SK-N-SH (cell line): ENCODE measurements around the gene MAP2K4. TPM values are rescaled to one million over a fixed set of nuclear protein-coding genes. Genes with fewer than 3 reads are reported as not detected.

Experiments used
- CTCF ChIA-PET: fragments of 300-600, 350-600 bp; formaldehyde crosslinking; extraction: SDS; loops from one replicate; lab custom pipeline; 2021; lab: Yijun Ruan, JAX
- POLR2A ChIA-PET: fragments of 350-600 bp; sonication (Branson Sonifier 250); formaldehyde crosslinking; extraction: SDS; loops from one replicate; lab custom pipeline; 2020; ENCODE audit warnings: antibody characterized with exemption, inconsistent platforms; lab: Yijun Ruan, JAX
- DNase-seq: peaks from one replicate; pipeline ENCODE4 v3.0.0; 2012
- H2AFZ ChIP-seq: fragments of 200-600 bp; sonication (generic); 2 replicates; pipeline ENCODE4 v1.8.1; 2016; ENCODE audit warnings: antibody characterized with exemption, mild to moderate bottlenecking, low read depth
- H3F3A ChIP-seq: fragments of 200-600 bp; sonication (generic); replicated peaks from 2 replicates; pipeline ENCODE3; 2016; ENCODE audit warnings: antibody characterized with exemption, mild to moderate bottlenecking; ENCODE audit not compliant: insufficient read depth
- H3K27ac ChIP-seq, 2 experiments: fragments of 200-500 bp in 1 of 2; fragments of 200-600 bp in 1 of 2; sonication (Bioruptor generic) in 1 of 2; sonication (generic), shearing (Covaris generic) in 1 of 2; 2 replicates each; pipeline versions ENCODE4 v1.5.1 to v1.6.1; 2014 to 2016; ENCODE audit warnings: low read depth in 2 of 2, inconsistent platforms in 1 of 2, low read length in 1 of 2, mild to moderate bottlenecking in 1 of 2, mixed read lengths in 1 of 2
- H3K27me3 ChIP-seq: fragments of 200-600 bp; sonication (generic), shearing (Covaris generic); 2 replicates; pipeline ENCODE4 v1.6.1; 2016; ENCODE audit warnings: mixed run types; ENCODE audit not compliant: insufficient read depth
- H3K36me3 ChIP-seq, 2 experiments: fragments of 200-500 bp in 1 of 2; fragments of 200-600 bp in 1 of 2; sonication (Bioruptor generic) in 1 of 2; sonication (generic) in 1 of 2; replicated peaks in 1 of 2; 2 replicates each; pipeline versions ENCODE3 to v1.5.1; 2014 to 2016; ENCODE audit warnings: low read length in 1 of 2, mild to moderate bottlenecking in 1 of 2; ENCODE audit not compliant: insufficient read depth in 2 of 2, control insufficient read depth in 1 of 2
- H3K4me1 ChIP-seq, 2 experiments: fragments of 200-500 bp in 1 of 2; fragments of 200-600 bp in 1 of 2; sonication (Bioruptor generic) in 1 of 2; sonication (generic), shearing (Covaris generic) in 1 of 2; 2 replicates each; pipeline versions ENCODE4 v1.5.1 to v1.6.1; 2014 to 2016; ENCODE audit warnings: low read depth in 1 of 2, low read length in 1 of 2, mixed run types in 1 of 2; ENCODE audit not compliant: insufficient read depth in 2 of 2, control insufficient read depth in 1 of 2
- H3K4me2 ChIP-seq: fragments of 200-600 bp; sonication (generic), shearing (Covaris generic); 2 replicates; pipeline ENCODE4 v1.6.1; 2017; ENCODE audit warnings: mixed run types
- H3K4me3 ChIP-seq, 2 experiments: fragments of 200-500 bp in 1 of 2; fragments of 200-600 bp in 1 of 2; sonication (Bioruptor generic) in 1 of 2; sonication (generic), shearing (Covaris generic) in 1 of 2; 2 replicates each; pipeline versions ENCODE4 v1.5.1 to v1.8.1; 2014 to 2016; ENCODE audit warnings: low read depth in 2 of 2, inconsistent platforms in 1 of 2, low read length in 1 of 2, mild to moderate bottlenecking in 1 of 2, mixed read lengths in 1 of 2, moderate library complexity in 1 of 2
- H3K79me2 ChIP-seq: fragments of 200-600 bp; sonication (generic); 2 replicates; pipeline ENCODE4 v1.8.1; 2017; ENCODE audit warnings: mild to moderate bottlenecking; ENCODE audit not compliant: insufficient read depth
- H3K9ac ChIP-seq: fragments of 200-600 bp; sonication (generic); 2 replicates; pipeline ENCODE4 v1.6.1; 2017; ENCODE audit warnings: mixed run types
- H3K9me2 ChIP-seq: fragments of 200-600 bp; sonication (generic); 2 replicates; pipeline ENCODE4 v1.6.1; 2017; ENCODE audit warnings: mixed run types
- H3K9me3 ChIP-seq: fragments of 200-600 bp; sonication (generic); 2 replicates; pipeline ENCODE4 v1.6.1; 2017; ENCODE audit warnings: mixed run types, mild to moderate bottlenecking, moderate library complexity
- H4K20me1 ChIP-seq: fragments of 200-600 bp; sonication (generic); 2 replicates; pipeline ENCODE4 v1.6.1; 2017; ENCODE audit warnings: mild to moderate bottlenecking, mixed run types; ENCODE audit not compliant: insufficient read depth
- EZH2phosphoT487 ChIP-seq: fragments of 200-600 bp; sonication (generic); IDR thresholded peaks from 2 replicates; pipeline ENCODE4 v1.6.1; 2017; ENCODE audit warnings: low read depth, mixed run types, mild to moderate bottlenecking, antibody characterized with exemption, moderate library complexity, borderline replicate concordance
- GABPA ChIP-seq: IDR thresholded peaks from 2 replicates; pipeline ENCODE4 v1.4.0; 2012; ENCODE audit warnings: low read depth, mild to moderate bottlenecking
- MXI1 ChIP-seq: IDR thresholded peaks from 2 replicates; pipeline ENCODE4 v1.6.1; 2012; ENCODE audit warnings: mild to moderate bottlenecking, low read depth, low read length, improper control_type of control experiment
- YY1 ChIP-seq: IDR thresholded peaks from 2 replicates; pipeline ENCODE4 v1.4.0; 2012; ENCODE audit warnings: low read depth, mild to moderate bottlenecking
- polyA plus RNA-seq, 3 experiments: library from polyadenylated mRNA; depleted of rRNA; stranded (reverse); fragments of >200 nt; gene quantifications; 2 replicates each; pipeline ENCODE4 v1.2.3, GENCODE V29; 2012
- TF ChIP-seq, protein P1 (sequence below): IDR thresholded peaks from 2 replicates; pipeline ENCODE4 v1.6.1; 2012; ENCODE audit warnings: mild to moderate bottlenecking, low read depth, low read length, moderate library complexity
- TF ChIP-seq, protein P2 (sequence below): IDR thresholded peaks from 2 replicates; pipeline ENCODE4; 2012
- TF ChIP-seq, protein P3 (sequence below): IDR thresholded peaks from 2 replicates; pipeline ENCODE4 v1.4.0; 2012; ENCODE audit warnings: low read depth, borderline replicate concordance
- TF ChIP-seq, protein P4 (sequence below): IDR thresholded peaks from 2 replicates; pipeline ENCODE4 v1.4.0; 2012; ENCODE audit warnings: low read depth
- TF ChIP-seq, protein P5 (sequence below): fragments of 150-350 bp; IDR thresholded peaks from 2 replicates; pipeline ENCODE4 v1.6.1; 2017; ENCODE audit warnings: antibody characterized with exemption, low read length, low read depth, borderline replicate concordance

The MAP2K4 gene
- polyA plus RNA-seq, 1 of the 3 experiments (the other 2 are of a cell fraction): 10.6 TPM

DNA sequence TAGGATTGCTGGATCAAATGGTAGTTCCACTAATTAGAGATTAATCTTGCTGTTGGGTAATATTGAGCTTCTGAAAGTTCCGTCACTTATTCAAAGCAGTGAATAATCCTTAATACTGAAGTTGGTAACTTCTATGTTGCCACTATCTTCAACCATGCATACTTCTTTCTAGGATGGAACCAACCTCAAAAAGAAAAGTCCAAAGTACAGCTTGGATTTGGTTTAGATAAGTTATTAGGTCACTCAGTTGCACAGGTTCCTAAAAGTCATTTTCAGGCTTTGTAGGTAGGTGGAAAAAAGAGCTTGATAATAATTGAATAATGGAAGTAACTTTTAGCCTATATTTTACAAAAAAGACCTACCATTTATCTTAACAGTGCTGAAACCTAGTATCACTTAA lies 78.7 kb downstream of the MAP2K4 start (continued):
- TF ChIP-seq, protein P1, sequence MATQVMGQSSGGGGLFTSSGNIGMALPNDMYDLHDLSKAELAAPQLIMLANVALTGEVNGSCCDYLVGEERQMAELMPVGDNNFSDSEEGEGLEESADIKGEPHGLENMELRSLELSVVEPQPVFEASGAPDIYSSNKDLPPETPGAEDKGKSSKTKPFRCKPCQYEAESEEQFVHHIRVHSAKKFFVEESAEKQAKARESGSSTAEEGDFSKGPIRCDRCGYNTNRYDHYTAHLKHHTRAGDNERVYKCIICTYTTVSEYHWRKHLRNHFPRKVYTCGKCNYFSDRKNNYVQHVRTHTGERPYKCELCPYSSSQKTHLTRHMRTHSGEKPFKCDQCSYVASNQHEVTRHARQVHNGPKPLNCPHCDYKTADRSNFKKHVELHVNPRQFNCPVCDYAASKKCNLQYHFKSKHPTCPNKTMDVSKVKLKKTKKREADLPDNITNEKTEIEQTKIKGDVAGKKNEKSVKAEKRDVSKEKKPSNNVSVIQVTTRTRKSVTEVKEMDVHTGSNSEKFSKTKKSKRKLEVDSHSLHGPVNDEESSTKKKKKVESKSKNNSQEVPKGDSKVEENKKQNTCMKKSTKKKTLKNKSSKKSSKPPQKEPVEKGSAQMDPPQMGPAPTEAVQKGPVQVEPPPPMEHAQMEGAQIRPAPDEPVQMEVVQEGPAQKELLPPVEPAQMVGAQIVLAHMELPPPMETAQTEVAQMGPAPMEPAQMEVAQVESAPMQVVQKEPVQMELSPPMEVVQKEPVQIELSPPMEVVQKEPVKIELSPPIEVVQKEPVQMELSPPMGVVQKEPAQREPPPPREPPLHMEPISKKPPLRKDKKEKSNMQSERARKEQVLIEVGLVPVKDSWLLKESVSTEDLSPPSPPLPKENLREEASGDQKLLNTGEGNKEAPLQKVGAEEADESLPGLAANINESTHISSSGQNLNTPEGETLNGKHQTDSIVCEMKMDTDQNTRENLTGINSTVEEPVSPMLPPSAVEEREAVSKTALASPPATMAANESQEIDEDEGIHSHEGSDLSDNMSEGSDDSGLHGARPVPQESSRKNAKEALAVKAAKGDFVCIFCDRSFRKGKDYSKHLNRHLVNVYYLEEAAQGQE: no peak
- no peak for TF ChIP-seq GABPA

DNA sequence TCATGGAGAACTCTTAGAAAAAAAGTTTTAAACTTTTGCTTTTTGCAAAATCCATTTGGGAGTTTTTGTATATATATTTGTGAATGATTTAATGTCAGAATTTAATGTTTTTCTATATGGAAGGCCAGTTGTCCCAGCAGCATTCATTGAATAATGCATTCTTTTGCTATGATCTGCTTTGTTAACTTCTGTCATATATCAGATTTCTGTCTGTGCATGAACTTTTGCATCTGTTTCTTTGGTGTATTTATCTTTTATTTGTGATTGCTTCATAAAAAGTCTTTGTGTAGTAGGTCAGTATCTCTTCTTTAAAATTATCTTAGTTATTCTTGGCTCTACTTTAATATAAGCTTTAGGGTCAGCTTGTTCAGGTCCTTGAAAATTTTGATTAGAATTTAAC lies 84.2 kb downstream of the MAP2K4 start:
- Histone ChIP-seq H3K27me3 (no peaks in the 10 kb centered on the region), H3K4me1 (peaks cover 0 to 27% of the 10 kb centered on the region in 2 experiments; a peak in 3 of 4 replicates), H3K9ac (no peak overlapping the region), H3K27ac (no peak overlapping the region), H2AFZ (no peak overlapping the region), H3K9me3 (no peaks in the 10 kb centered on the region), H3K36me3 (peaks cover 9 to 26% of the 10 kb centered on the region in 2 experiments), H3K9me2 (no peaks in the 10 kb centered on the region; the same call in 1 of the 2 replicates), H3K79me2 (peaks cover 22% of the 10 kb centered on the region; the same call in 1 of the 2 replicates), H3F3A (no peaks in the 10 kb centered on the region), H3K4me2 (no peak overlapping the region), H3K4me3 (no peak overlapping the region), H4K20me1 (no peaks in the 10 kb centered on the region)
- ChIA-PET CTCF (interaction anchor here (0.8 to 1.1 kb wide), 2 partner anchors 11 to 1226 kb away, joined by 3 read pairs; no protein-coding TSS in a partner anchor), POLR2A (no interaction called here)
- no peak for DNase-seq
- TF ChIP-seq MXI1: no peak
- TF ChIP-seq, protein P2, sequence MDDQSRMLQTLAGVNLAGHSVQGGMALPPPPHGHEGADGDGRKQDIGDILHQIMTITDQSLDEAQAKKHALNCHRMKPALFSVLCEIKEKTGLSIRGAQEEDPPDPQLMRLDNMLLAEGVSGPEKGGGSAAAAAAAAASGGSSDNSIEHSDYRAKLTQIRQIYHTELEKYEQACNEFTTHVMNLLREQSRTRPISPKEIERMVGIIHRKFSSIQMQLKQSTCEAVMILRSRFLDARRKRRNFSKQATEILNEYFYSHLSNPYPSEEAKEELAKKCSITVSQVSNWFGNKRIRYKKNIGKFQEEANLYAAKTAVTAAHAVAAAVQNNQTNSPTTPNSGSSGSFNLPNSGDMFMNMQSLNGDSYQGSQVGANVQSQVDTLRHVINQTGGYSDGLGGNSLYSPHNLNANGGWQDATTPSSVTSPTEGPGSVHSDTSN: peak; percentile 16; the same call in 1 of the 2 replicates
- TF ChIP-seq, protein P3, sequence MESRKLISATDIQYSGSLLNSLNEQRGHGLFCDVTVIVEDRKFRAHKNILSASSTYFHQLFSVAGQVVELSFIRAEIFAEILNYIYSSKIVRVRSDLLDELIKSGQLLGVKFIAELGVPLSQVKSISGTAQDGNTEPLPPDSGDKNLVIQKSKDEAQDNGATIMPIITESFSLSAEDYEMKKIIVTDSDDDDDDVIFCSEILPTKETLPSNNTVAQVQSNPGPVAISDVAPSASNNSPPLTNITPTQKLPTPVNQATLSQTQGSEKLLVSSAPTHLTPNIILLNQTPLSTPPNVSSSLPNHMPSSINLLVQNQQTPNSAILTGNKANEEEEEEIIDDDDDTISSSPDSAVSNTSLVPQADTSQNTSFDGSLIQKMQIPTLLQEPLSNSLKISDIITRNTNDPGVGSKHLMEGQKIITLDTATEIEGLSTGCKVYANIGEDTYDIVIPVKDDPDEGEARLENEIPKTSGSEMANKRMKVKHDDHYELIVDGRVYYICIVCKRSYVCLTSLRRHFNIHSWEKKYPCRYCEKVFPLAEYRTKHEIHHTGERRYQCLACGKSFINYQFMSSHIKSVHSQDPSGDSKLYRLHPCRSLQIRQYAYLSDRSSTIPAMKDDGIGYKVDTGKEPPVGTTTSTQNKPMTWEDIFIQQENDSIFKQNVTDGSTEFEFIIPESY: no peak
- no peak for TF ChIP-seq EZH2phosphoT487
- TF ChIP-seq, protein P4, sequence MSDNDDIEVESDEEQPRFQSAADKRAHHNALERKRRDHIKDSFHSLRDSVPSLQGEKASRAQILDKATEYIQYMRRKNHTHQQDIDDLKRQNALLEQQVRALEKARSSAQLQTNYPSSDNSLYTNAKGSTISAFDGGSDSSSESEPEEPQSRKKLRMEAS: no peak
- TF ChIP-seq, protein P5, sequence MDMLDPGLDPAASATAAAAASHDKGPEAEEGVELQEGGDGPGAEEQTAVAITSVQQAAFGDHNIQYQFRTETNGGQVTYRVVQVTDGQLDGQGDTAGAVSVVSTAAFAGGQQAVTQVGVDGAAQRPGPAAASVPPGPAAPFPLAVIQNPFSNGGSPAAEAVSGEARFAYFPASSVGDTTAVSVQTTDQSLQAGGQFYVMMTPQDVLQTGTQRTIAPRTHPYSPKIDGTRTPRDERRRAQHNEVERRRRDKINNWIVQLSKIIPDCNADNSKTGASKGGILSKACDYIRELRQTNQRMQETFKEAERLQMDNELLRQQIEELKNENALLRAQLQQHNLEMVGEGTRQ: no peak
- no peak for TF ChIP-seq YY1
